ENCODE results near the gene MTREX.

GRCh38 chr5:55415071-55415470, 107.3 kb downstream of the MTREX start:
- TF ChIP-seq CTCF (IDR thresholded peaks at IDR 0.05) (no peak), POLR2A (IDR thresholded peaks at IDR 0.05) (no peak)

Measured in Peyer's patch (tissue), 4 donors.